Measurements from ENCODE around the gene BPIFB3. TPM values are rescaled to one million over a fixed set of nuclear protein-coding genes. Genes with fewer than 3 reads are reported as not detected.
"Not testable (repeated sequence)": the region's sequence is repeated elsewhere in the genome, so short reads cannot be mapped to it uniquely, and the experiment has no call there.

Gene BPIFB3
- total RNA-seq, 4 donors from 2014 or later = not detected

DNA sequence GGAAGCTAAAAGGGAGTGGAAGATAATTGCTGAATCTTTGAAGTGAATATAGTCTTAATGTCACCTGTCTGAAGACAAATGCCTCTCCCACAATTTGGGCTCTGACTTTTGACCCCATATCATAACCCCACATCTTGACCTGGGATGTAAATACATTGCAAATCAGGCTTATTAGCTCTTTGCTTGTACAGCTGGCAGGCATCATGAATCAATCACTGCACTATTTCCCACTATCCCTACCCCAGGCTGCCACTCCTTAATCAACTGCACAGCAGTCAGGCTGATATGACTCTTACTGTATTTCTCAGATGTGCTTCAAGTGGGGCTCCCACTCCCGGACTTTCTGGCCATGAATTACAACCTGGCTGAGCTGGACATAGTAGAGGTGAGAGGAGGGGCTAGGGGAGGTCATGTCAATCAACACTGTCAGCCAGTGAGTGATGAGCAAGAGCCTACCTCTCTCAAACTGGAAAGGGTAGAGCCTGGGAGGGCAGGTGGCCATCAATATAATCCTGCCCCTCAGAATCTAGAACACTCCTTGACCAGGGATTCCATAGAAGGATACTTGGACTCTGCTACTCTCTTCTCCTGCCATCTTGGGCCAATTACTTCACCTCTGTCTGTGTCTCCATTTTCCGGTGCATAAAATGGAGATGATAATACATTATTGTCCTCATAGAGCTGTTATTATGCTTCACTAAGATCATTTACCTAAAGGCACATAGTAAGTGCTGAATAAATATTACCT is 10.5 kb upstream of the BPIFB3 start:
- Histone ChIP-seq H3K27me3 (no peaks in the 10 kb centered on the region), H3K9me3 (peaks cover 0 to 3% of the 10 kb centered on the region in 2 donors), H3K4me1 (no peaks in the 10 kb centered on the region), H3K27ac (no peak overlapping the region), H3K4me3 (no peak overlapping the region), H3K36me3 (no peaks in the 10 kb centered on the region)
- no peak for DNase-seq
- intact Hi-C loops (cut with DNase I; ENCODE audit: low total_unique reads) = no loop called here
- TF ChIP-seq, protein P1, sequence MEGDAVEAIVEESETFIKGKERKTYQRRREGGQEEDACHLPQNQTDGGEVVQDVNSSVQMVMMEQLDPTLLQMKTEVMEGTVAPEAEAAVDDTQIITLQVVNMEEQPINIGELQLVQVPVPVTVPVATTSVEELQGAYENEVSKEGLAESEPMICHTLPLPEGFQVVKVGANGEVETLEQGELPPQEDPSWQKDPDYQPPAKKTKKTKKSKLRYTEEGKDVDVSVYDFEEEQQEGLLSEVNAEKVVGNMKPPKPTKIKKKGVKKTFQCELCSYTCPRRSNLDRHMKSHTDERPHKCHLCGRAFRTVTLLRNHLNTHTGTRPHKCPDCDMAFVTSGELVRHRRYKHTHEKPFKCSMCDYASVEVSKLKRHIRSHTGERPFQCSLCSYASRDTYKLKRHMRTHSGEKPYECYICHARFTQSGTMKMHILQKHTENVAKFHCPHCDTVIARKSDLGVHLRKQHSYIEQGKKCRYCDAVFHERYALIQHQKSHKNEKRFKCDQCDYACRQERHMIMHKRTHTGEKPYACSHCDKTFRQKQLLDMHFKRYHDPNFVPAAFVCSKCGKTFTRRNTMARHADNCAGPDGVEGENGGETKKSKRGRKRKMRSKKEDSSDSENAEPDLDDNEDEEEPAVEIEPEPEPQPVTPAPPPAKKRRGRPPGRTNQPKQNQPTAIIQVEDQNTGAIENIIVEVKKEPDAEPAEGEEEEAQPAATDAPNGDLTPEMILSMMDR (IDR thresholded peaks at IDR 0.05) = no peak
- no peak for TF ChIP-seq POLR2A (IDR thresholded peaks at IDR 0.05)

- H3K4me3 ChIP-seq = no peak overlapping the region
- intact Hi-C loops (cut with DNase I; ENCODE audit: low total_unique reads) = no loop called here
- no peak for DNase-seq
- no peaks in the 10 kb centered on the region for H3K36me3 ChIP-seq
- H3K27ac ChIP-seq = no peak overlapping the region
- no peaks in the 10 kb centered on the region for H3K27me3 ChIP-seq
- no peak for TF ChIP-seq POLR2A (IDR thresholded peaks at IDR 0.05)
- TF ChIP-seq, protein P1 (IDR thresholded peaks at IDR 0.05) = no peak
- no peaks in the 10 kb centered on the region for H3K4me1 ChIP-seq
- peaks cover 0 to 3% of the 10 kb centered on the region in 2 donors for H3K9me3 ChIP-seq
These were observed 9.9 kb upstream of the BPIFB3 start for GRCh38 chr20:33043731-33044181.

GRCh38 chr20:33045129-33045721 is 8.5 kb upstream of the BPIFB3 start:
- intact Hi-C loops (cut with DNase I; ENCODE audit: low total_unique reads); H3K9me3 ChIP-seq; DNase-seq; H3K4me3 ChIP-seq; H3K4me1 ChIP-seq; H3K27me3 ChIP-seq; H3K36me3 ChIP-seq; H3K27ac ChIP-seq: not testable (repeated sequence)

DNA sequence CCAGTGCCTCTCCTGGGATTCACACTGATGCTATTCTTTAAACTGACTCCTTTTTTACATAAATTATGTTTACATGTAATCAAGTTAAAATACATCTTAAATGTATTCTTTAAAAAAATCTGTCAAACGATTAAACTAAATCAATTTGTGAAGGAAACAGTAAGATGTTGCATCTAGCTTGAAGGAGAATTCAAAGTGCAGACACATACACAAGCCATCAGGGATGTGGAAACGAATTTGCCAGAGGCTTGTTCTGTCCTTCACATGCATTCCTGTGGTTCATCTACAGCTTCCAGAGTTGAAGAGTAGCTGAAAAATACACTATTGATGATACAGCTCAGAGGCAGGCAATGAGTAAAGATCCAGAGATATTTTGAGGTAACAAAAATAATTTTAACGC is 7.3 kb upstream of the BPIFB3 start:
- Histone ChIP-seq H3K4me1 (no peaks in the 10 kb centered on the region), H3K4me3 (no peak overlapping the region), H3K9me3 (peaks cover 0 to 3% of the 10 kb centered on the region in 2 donors), H3K27ac (no peak overlapping the region), H3K27me3 (no peaks in the 10 kb centered on the region), H3K36me3 (no peaks in the 10 kb centered on the region)
- TF ChIP-seq, protein P1 (IDR thresholded peaks at IDR 0.05) = no peak
- no peak for TF ChIP-seq POLR2A (IDR thresholded peaks at IDR 0.05)
- DNase-seq = no peak
- intact Hi-C loops (cut with DNase I; ENCODE audit: low total_unique reads) = no loop called here

DNA sequence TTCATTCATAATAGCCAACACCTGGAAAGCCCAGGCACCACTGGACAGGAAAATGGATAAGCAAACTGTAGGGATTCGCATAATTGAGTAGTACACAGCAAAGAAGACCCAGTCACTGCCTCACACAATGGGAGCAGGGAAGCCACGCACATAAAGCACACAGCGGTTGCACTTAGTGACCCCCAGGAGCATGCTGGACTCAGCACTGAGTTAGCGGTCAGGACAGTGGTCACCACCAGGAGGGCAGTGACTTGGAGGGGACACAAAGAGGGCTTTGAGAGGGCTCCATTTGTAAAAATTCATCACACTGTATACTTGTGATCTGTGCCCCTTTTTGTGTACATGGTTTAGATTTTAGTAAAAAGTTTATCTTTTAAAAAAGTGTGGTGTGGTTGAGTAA is 2.4 kb upstream of the BPIFB3 start:
- Histone ChIP-seq H3K36me3 (no peaks in the 10 kb centered on the region), H3K27me3 (no peaks in the 10 kb centered on the region), H3K27ac (no peak overlapping the region), H3K9me3 (no peaks in the 10 kb centered on the region), H3K4me1 (no peaks in the 10 kb centered on the region), H3K4me3 (no peak overlapping the region)
- TF ChIP-seq POLR2A (IDR thresholded peaks at IDR 0.05) = no peak
- TF ChIP-seq, protein P1 (IDR thresholded peaks at IDR 0.05) = no peak
- DNase-seq = no peak
- intact Hi-C loops (cut with DNase I; ENCODE audit: low total_unique reads) = no loop called here

All from uterus (tissue), 4 donors.